ENCODE results near the gene CBL. TPM values are rescaled to one million over a fixed set of nuclear protein-coding genes. Genes with fewer than 3 reads are reported as not detected.

Gene CBL
- total RNA-seq, 1 experiment from 2014 or later = 45.6 TPM

DNA sequence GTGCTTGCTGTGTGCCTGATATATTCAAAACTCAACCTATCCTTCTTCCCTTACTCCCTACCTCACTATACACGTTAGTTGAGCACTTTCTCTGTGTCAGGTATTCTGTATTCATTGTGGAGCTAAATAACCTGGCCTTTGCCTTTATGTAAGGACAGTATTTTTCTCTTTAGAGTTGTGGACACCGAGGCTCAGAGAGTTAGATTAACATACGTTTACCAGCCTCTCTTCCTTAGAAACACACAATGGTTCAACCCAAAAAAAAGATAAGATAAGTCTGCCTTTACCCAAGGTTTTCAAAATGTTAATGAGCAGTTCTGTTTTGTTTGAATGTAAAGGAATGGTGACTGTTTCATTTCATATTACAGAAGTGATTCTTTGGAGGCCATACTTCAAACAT is 45.0 kb downstream of the CBL start:
- peaks cover 8% of the 10 kb centered on the region; the same call in 1 of the 2 replicates for H3K9me3 Mint-ChIP-seq
- H3K27ac Mint-ChIP-seq = peak overlapping the region; percentile 72
- DNase-seq (ENCODE audit: low spot score) (no peak), ATAC-seq (no peak)
- no peaks in the 10 kb centered on the region for H3K4me1 Mint-ChIP-seq
- ChIA-PET POLR2A (no interaction called here), CTCF (no interaction called here)
- H3K36me3 Mint-ChIP-seq = peaks cover 28% of the 10 kb centered on the region
- H3K27me3 Mint-ChIP-seq (ENCODE audit: low read depth) = no peaks in the 10 kb centered on the region
- TF ChIP-seq, protein P1, sequence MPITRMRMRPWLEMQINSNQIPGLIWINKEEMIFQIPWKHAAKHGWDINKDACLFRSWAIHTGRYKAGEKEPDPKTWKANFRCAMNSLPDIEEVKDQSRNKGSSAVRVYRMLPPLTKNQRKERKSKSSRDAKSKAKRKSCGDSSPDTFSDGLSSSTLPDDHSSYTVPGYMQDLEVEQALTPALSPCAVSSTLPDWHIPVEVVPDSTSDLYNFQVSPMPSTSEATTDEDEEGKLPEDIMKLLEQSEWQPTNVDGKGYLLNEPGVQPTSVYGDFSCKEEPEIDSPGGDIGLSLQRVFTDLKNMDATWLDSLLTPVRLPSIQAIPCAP (CRISPR knock-in tag; IDR thresholded peaks at IDR 0.05) = no peak
- no peak for TF ChIP-seq USF2 (CRISPR knock-in tag; IDR thresholded peaks at IDR 0.05)
- no peak for TF ChIP-seq E2F4 (CRISPR knock-in tag; IDR thresholded peaks at IDR 0.05; ENCODE audit: borderline replicate concordance, low read depth)
- TF ChIP-seq ZNF138 (CRISPR knock-in tag; conservative IDR thresholded peaks at IDR 0.05) = no peak
- TF ChIP-seq NFYB (CRISPR knock-in tag; conservative IDR thresholded peaks at IDR 0.05; ENCODE audit: low read depth) = no peak
- no peak for TF ChIP-seq TP53 (CRISPR knock-in tag; IDR thresholded peaks at IDR 0.05)
- no peak for TF ChIP-seq PRRX2 (CRISPR knock-in tag; IDR thresholded peaks at IDR 0.05)
- TF ChIP-seq, protein P2, sequence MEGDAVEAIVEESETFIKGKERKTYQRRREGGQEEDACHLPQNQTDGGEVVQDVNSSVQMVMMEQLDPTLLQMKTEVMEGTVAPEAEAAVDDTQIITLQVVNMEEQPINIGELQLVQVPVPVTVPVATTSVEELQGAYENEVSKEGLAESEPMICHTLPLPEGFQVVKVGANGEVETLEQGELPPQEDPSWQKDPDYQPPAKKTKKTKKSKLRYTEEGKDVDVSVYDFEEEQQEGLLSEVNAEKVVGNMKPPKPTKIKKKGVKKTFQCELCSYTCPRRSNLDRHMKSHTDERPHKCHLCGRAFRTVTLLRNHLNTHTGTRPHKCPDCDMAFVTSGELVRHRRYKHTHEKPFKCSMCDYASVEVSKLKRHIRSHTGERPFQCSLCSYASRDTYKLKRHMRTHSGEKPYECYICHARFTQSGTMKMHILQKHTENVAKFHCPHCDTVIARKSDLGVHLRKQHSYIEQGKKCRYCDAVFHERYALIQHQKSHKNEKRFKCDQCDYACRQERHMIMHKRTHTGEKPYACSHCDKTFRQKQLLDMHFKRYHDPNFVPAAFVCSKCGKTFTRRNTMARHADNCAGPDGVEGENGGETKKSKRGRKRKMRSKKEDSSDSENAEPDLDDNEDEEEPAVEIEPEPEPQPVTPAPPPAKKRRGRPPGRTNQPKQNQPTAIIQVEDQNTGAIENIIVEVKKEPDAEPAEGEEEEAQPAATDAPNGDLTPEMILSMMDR (IDR thresholded peaks at IDR 0.05) = no peak
- TF ChIP-seq KAT7 (CRISPR knock-in tag; IDR thresholded peaks at IDR 0.05; ENCODE audit: borderline replicate concordance) = no peak
- no peak for TF ChIP-seq CBFB (CRISPR knock-in tag; IDR thresholded peaks at IDR 0.05; ENCODE audit: low read depth)
- no peak for TF ChIP-seq CREB1 (CRISPR knock-in tag; IDR thresholded peaks at IDR 0.05)
- TF ChIP-seq ZNF423 (CRISPR knock-in tag; IDR thresholded peaks at IDR 0.05) = no peak
- TF ChIP-seq MAX (CRISPR knock-in tag; IDR thresholded peaks at IDR 0.05) = no peak
- no peak for TF ChIP-seq GABPB1 (CRISPR knock-in tag; IDR thresholded peaks at IDR 0.05)
- TF ChIP-seq, protein P3, sequence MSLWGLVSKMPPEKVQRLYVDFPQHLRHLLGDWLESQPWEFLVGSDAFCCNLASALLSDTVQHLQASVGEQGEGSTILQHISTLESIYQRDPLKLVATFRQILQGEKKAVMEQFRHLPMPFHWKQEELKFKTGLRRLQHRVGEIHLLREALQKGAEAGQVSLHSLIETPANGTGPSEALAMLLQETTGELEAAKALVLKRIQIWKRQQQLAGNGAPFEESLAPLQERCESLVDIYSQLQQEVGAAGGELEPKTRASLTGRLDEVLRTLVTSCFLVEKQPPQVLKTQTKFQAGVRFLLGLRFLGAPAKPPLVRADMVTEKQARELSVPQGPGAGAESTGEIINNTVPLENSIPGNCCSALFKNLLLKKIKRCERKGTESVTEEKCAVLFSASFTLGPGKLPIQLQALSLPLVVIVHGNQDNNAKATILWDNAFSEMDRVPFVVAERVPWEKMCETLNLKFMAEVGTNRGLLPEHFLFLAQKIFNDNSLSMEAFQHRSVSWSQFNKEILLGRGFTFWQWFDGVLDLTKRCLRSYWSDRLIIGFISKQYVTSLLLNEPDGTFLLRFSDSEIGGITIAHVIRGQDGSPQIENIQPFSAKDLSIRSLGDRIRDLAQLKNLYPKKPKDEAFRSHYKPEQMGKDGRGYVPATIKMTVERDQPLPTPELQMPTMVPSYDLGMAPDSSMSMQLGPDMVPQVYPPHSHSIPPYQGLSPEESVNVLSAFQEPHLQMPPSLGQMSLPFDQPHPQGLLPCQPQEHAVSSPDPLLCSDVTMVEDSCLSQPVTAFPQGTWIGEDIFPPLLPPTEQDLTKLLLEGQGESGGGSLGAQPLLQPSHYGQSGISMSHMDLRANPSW (CRISPR knock-in tag; conservative IDR thresholded peaks at IDR 0.05; ENCODE audit: low read depth) = no peak
- TF ChIP-seq, protein P4, sequence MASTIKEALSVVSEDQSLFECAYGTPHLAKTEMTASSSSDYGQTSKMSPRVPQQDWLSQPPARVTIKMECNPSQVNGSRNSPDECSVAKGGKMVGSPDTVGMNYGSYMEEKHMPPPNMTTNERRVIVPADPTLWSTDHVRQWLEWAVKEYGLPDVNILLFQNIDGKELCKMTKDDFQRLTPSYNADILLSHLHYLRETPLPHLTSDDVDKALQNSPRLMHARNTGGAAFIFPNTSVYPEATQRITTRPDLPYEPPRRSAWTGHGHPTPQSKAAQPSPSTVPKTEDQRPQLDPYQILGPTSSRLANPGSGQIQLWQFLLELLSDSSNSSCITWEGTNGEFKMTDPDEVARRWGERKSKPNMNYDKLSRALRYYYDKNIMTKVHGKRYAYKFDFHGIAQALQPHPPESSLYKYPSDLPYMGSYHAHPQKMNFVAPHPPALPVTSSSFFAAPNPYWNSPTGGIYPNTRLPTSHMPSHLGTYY (CRISPR knock-in tag; IDR thresholded peaks at IDR 0.05) = no peak
- no peak for TF ChIP-seq FOXP1 (CRISPR knock-in tag; IDR thresholded peaks at IDR 0.05; ENCODE audit: borderline replicate concordance)
- TF ChIP-seq, protein P5, sequence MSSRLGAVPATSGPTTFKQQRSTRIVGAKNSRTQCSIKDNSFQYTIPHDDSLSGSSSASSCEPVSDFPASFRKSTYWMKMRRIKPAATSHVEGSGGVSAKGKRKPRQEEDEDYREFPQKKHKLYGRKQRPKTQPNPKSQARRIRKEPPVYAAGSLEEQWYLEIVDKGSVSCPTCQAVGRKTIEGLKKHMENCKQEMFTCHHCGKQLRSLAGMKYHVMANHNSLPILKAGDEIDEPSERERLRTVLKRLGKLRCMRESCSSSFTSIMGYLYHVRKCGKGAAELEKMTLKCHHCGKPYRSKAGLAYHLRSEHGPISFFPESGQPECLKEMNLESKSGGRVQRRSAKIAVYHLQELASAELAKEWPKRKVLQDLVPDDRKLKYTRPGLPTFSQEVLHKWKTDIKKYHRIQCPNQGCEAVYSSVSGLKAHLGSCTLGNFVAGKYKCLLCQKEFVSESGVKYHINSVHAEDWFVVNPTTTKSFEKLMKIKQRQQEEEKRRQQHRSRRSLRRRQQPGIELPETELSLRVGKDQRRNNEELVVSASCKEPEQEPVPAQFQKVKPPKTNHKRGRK (CRISPR knock-in tag; IDR thresholded peaks at IDR 0.05; ENCODE audit: borderline replicate concordance) = no peak
- TF ChIP-seq, protein P6, sequence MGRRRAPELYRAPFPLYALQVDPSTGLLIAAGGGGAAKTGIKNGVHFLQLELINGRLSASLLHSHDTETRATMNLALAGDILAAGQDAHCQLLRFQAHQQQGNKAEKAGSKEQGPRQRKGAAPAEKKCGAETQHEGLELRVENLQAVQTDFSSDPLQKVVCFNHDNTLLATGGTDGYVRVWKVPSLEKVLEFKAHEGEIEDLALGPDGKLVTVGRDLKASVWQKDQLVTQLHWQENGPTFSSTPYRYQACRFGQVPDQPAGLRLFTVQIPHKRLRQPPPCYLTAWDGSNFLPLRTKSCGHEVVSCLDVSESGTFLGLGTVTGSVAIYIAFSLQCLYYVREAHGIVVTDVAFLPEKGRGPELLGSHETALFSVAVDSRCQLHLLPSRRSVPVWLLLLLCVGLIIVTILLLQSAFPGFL (CRISPR knock-in tag; IDR thresholded peaks at IDR 0.05; ENCODE audit: borderline replicate concordance) = no peak
- H3K4me3 Mint-ChIP-seq = no peak overlapping the region
